ENCODE data around the gene TSPEAR.

TSPEAR gene

GRCh38 chr21:44456915-44457736, 254.2 kb downstream of the TSPEAR start:
- TF ChIP-seq REST (IDR thresholded peaks at IDR 0.05; ENCODE audit: insufficient read depth in 1 of 2, low read depth in 2 of 2, low read length in 2 of 2) (no peak), TAF1 (IDR thresholded peaks at IDR 0.05; ENCODE audit: borderline replicate concordance, insufficient read depth, low read length) (no peak), SIN3A (IDR thresholded peaks at IDR 0.05; ENCODE audit: borderline replicate concordance, insufficient read depth, low read length) (no peak)

- TF ChIP-seq SIN3A (IDR thresholded peaks at IDR 0.05; ENCODE audit: borderline replicate concordance, insufficient read depth, low read length) (no peak), REST (IDR thresholded peaks at IDR 0.05; ENCODE audit: insufficient read depth in 1 of 2, low read depth in 2 of 2, low read length in 2 of 2) (no peak), TAF1 (IDR thresholded peaks at IDR 0.05; ENCODE audit: borderline replicate concordance, insufficient read depth, low read length) (no peak), POLR2AphosphoS5 (IDR thresholded peaks at IDR 0.05; ENCODE audit: low read depth, low read length) (no peak), FOXP2 (optimal IDR thresholded peaks at IDR 0.05; ENCODE audit: borderline replicate concordance, extremely low read depth, extremely low read length, insufficient read depth) (no peak)
Measured at GRCh38 chr21:44456214-44456914, 255.0 kb downstream of the TSPEAR start.

GRCh38 chr21:44455524-44456213, 255.7 kb downstream of the TSPEAR start:
- TF ChIP-seq SIN3A (IDR thresholded peaks at IDR 0.05; ENCODE audit: borderline replicate concordance, insufficient read depth, low read length): no peak
- TF ChIP-seq REST (IDR thresholded peaks at IDR 0.05; ENCODE audit: insufficient read depth in 1 of 2, low read depth in 2 of 2, low read length in 2 of 2): no peak
- TF ChIP-seq TAF1 (IDR thresholded peaks at IDR 0.05; ENCODE audit: borderline replicate concordance, insufficient read depth, low read length): no peak
- no peak for TF ChIP-seq POLR2AphosphoS5 (IDR thresholded peaks at IDR 0.05; ENCODE audit: low read depth, low read length)
- TF ChIP-seq FOXP2 (optimal IDR thresholded peaks at IDR 0.05; ENCODE audit: borderline replicate concordance, extremely low read depth, extremely low read length, insufficient read depth): no peak

GRCh38 chr21:44454747-44455523, 256.4 kb downstream of the TSPEAR start, which contains the start of gene LRRC3:
LRRC3 (plus strand) TSS chr21:44455510; CDS start chr21:44456645, 1,135 bp downstream.
- TF ChIP-seq SIN3A (IDR thresholded peaks at IDR 0.05; ENCODE audit: borderline replicate concordance, insufficient read depth, low read length) (no peak), TAF1 (IDR thresholded peaks at IDR 0.05; ENCODE audit: borderline replicate concordance, insufficient read depth, low read length) (no peak), POLR2AphosphoS5 (IDR thresholded peaks at IDR 0.05; ENCODE audit: low read depth, low read length) (no peak)

GRCh38 chr21:44454058-44454457, 257.3 kb downstream of the TSPEAR start:
- TF ChIP-seq REST (IDR thresholded peaks at IDR 0.05; ENCODE audit: insufficient read depth in 1 of 2, low read depth in 2 of 2, low read length in 2 of 2): no peak
- no peak for TF ChIP-seq FOXP2 (optimal IDR thresholded peaks at IDR 0.05; ENCODE audit: borderline replicate concordance, extremely low read depth, extremely low read length, insufficient read depth)
- no peak for TF ChIP-seq TAF1 (IDR thresholded peaks at IDR 0.05; ENCODE audit: borderline replicate concordance, insufficient read depth, low read length)
- no peak for TF ChIP-seq POLR2AphosphoS5 (IDR thresholded peaks at IDR 0.05; ENCODE audit: low read depth, low read length)
- TF ChIP-seq SIN3A (IDR thresholded peaks at IDR 0.05; ENCODE audit: borderline replicate concordance, insufficient read depth, low read length): no peak

All from PFSK-1 (cell line).